ENCODE data around the gene RNMT.
A peak's percentile ranks its signal among the peaks of the same experiment; 100 is the strongest.
"Not testable (repeated sequence)": the region's sequence is repeated elsewhere in the genome, so short reads cannot be mapped to it uniquely, and the experiment has no call there.

RNMT gene

GRCh38 chr18:13745696-13746095, 19.2 kb downstream of the RNMT start:
- DNase-seq: no peak

GRCh38 chr18:13746633-13747032, 20.2 kb downstream of the RNMT start:
- no peak for DNase-seq

DNA sequence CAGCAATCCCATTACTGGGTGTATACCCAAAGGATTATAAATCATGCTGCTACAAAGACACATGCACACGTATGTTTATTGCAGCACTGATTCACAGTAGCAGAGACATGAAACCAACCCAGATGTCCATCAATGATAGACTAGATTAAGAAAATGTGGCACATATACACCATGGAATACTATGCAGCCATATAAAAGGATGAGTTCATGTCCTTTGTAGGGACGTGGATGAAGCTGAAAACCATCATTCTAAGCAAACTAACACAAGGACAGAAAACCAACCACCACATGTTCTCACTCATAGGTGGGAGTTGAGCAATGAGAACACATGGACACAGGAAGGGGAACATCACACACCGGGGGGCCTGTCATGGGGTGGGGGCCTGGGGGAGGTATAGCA, 25.1 kb downstream of the RNMT start:
- not testable (repeated sequence) for DNase-seq

DNA sequence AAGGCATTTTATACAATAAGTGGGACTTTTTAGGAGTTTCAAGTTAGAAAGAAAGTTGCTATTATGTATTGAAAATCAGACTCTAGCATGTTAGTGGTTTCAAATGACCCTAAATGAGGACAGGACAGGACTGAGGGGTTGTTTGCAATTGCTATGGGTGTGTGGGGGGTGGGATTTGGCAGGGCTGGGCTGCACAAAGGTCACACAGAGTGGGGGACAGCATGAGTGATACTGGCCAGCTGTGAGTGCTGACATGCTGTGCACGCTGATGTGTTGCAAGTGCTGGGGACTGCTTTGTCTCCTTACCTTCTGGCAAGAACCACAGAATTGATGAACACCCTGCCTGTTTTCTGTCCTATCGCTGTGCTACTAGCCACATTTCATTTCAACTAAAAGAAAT, 29.8 kb downstream of the RNMT start:
- DNase-seq: no peak

DNA sequence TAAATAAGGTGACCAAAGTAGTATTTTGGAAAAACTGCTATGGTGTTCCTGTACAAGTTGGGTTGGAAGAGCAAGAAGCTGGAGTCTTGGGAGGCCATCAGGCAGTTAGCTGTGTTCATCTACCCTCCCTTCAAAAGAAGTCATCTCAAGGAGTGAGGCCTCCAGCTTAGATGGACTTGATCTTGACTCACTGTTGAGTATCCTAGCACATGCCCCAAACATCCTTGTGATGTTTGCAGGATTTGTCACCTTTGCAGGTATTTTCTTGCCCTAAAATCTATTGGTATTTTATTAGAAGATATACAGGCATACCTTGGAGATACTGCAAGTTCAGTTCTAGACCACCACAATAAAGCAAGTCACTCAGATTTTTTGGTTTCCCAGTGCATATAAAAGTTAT, 30.2 kb downstream of the RNMT start:
- no peak for DNase-seq

DNA sequence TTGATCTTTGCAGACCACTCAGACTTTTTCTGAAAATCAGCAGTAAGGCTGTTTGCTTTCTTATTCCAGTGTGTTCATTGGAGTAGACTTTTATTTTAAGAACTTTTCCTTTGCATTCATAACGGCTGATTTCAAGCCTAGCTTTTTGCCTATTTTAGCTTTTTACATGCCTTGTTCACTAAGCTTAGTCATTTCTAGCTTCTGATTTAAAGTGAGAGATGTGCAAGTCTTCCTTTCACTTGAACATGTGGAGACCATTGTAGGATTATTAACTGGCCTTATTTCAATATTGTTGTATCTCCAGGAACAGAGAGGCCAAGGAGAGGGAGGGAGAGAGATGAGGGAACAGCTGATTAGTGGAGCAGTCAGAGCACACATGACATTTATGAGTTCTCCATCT, 32.1 kb downstream of the RNMT start:
- no peak for DNase-seq

DNA sequence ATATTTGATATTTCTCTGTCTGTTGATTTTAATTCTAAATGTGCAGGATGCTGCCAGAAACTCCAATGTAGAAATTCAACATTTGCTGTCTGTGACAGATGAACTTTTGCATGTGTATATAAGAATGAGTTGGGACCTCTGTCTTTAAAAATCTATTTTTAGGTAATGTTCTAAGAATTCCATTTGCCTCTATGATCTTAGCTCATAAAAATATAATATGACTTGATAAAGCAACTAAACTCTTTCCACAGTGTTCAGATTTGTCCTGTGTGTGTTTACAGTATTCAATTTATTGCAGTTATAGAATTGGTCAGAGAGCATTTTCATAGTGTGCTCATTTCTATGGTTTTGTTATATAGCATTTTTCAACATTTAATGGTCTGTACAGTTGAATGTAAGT, 33.6 kb downstream of the RNMT start:
- no peak for DNase-seq

DNA sequence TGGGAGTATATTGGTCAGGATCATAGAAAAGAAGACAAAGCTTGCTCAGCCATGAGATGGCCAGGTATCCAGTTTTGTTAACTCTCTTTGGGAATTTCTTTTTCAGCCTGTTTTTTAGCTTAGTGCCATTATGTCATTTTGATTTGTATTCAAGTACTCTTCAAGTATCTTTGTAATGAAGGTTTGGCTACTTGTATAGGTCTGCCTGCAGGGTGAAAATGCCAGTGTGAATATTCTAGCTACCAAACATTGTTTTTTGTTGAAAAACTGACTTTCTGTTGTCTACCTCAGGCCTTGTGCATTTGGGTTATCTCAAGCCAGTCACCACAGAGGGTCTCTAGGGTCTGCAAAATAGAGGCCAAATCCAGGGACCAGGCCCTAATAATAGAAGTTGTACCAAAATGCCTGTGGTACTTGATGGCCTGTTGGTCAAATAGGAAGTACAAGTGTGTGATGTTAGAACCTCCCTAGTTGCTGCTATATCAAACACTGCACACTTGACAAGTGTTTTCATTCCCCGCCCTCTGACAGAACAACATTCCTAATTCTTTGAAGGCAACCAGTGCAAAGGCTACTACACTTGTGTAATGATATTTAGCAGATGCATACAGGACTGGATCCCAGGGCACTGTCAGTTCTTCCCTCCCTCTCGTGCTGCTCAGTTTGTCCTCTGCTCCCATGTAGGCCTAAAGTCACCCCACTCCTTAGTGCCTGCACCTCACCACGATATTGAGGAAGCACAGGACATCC, 36.4 kb downstream of the RNMT start:
- DNase-seq: no peak

GRCh38 chr18:13775058-13775457, 48.6 kb downstream of the RNMT start:
- no peak for DNase-seq

GRCh38 chr18:13791181-13791580, 64.7 kb downstream of the RNMT start:
- no peak for DNase-seq

DNA sequence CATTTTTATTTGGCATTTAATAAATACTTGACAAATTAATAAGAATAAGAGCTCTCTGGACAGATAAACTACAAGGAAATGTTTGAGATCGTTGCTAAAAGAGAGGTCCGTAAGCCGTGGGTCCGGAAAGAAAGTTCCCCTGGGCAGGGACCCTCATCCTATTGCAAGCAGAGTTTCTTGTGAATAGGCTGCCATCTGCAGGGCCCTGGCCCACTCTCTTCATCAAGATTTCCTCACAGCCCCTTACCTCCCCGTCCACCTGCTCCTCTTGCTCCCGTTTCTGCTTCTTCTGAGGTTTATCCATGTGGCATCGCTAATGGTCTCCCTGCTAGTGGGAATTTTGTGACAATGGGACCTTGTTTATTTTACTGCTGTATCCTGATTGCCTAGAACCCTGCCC, 67.3 kb downstream of the RNMT start:
- no peak for DNase-seq

DNA sequence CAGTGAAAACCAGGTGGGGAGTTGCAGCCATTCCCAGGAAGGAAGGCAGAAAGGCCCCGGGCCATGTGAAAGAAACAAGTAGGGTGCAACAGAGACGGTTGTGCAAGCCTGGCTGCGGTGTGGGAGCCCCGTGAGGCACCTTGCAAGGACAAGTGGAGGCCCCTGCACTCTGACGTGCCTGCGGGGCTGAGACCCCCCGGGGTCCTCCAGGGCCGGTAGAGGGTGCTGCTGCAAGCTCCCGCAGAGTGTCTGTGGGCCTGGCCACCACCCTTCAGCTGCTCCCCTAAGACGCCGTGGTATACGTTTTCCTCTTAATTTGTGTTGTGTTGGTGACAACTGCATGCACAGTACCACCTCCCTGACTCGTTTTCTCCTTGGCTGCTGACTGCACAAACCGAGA, 70.0 kb downstream of the RNMT start:
- DNase-seq: no peak

DNA sequence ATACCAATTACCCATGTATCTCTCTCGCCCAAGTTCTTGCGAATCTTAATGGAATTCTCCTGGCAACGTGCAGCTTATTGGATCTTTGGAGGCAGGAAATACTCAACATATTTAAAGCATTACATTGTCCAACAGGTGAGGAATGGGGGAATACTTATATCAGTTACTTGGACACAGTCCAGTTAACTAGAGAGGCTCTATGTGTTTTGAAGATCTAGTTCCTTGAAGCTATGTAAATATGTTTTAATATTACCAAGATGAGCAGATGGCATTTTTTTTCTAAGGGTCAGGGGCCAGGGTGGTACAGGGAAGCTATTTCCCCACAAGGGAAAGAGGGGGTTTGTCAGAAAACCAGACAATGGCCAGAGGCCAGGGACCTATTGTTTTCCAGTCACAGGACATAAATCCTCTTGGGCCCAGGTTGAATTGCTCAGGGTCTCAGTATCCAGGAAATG, 70.7 kb downstream of the RNMT start:
- DNase-seq: no peak

GRCh38 chr18:13799396-13799795, 72.9 kb downstream of the RNMT start:
- no peak for DNase-seq

GRCh38 chr18:13800505-13801259, 74.2 kb downstream of the RNMT start:
- DNase-seq: no peak

- DNase-seq: no peak
These were observed 74.8 kb downstream of the RNMT start for GRCh38 chr18:13801260-13801601.

- DNase-seq: no peak
These were observed 77.8 kb downstream of the RNMT start for GRCh38 chr18:13804305-13804704.

GRCh38 chr18:13808294-13809042, 82.0 kb downstream of the RNMT start:
- DNase-seq: no peak

DNA sequence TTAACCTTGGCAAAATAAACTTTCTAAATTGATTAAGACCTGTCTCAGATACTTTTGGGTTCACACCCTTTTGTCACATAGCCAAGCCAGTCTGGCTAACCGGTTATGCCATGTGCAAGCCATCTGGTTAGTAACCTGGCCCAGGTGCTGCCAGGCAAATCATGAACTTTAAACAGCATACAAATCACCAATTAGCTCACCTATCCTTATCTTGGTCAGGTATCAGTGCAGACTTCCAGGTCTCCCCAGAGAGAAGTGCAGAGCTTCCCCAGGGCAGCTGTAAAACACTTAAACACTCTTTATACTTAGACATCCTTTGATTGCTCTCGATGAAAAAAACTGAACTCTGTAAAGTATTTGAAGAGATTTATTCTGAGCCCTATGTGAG, 82.6 kb downstream of the RNMT start:
- no peak for DNase-seq

DNA sequence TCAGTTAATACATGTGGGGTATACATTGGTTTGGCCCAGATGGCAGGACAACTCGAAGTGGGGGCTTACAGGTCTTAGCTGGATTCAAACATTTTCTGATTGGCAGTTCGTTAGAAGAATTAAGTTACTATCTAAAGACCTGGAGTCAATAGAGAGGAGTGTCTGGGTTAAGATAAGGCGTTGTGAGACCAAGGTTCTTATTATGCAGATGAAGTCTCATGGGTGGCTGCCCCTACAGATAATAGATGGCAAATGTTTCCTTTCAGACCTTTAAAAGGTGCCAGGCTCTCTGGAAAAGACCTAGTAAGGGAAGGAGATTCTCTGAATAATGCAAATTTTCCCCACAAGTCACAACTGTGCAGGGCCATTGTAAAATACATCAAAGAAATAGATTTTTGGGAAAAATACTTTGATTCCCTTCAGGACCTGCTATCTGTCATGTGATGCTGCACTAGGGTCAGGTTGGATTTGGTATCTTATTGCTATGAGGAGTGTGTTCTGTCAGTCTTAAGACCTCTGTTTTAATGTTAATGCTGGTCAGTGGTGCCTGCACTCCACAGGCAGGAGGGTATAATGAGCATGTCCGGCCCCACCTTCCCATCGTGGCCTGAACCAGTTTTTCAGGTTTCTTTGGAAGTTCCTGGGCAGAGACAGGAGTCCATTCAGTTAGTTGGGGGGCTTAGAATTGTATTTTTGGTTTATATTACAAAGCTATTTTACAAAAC, 83.2 kb downstream of the RNMT start:
- DNase-seq: no peak

DNA sequence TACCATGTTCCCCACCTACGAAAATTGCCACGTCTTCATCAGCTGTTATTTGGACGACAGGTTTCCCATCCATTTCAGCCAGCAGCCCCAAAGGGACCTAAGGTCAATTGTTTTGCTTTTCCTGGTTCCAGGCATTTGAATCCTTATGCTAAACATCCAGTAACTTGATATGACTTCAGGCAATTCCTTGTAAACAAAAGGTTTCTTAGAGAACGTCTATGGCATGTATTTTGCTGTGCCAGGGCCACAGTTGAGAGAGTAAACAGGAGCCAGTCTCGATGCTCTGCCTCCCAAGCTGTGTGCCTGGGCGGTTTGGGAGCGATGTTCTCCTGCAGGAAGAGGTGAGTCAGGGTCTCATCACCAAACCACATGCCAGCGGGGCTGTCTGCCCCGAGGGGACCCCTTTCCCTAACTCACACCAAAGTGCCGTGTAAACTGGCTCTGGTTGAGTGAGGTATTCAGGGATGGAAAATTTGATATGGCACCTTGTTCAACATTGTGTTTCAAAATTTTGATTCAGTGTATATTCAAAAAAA, 84.5 kb downstream of the RNMT start:
- DNase-seq: no peak

DNA sequence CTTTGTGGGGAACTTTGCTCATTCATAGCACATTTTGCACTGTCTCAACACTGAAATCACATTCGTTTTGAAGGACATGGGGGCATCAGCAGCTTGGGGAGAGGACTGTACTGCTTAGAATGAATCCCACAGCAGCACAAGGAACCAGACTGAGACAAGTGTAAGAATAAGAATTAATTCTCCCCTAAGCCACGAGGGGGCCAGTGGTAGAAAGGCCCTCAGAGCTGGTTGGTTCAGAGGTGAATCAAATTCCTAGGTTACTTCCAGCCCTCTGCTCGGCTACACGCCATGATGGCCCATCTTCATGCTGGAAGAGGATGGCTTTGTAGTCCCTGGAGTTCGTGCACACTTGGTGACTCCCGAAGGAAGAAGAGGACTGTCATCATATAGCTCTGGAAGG, 85.5 kb downstream of the RNMT start:
- no peak for DNase-seq

GRCh38 chr18:13813271-13813849, 86.9 kb downstream of the RNMT start:
- peak; percentile 12 for DNase-seq

Measured in HCEC 1CT (cell line).